HG03066 (cell line): ENCODE results near the gene BID.

ENCODE experiments used
- ATAC-seq: cut with Tn5 transposase; IDR thresholded peaks from one replicate; pipeline ENCODE4 v1.9.1; 2021; ENCODE audit warnings: low read depth; ENCODE audit not compliant: unreplicated experiment

Gene BID

GRCh38 chr22:17804331-17805080 is 30.2 kb upstream of the BID start:
- ATAC-seq, result no peak

DNA sequence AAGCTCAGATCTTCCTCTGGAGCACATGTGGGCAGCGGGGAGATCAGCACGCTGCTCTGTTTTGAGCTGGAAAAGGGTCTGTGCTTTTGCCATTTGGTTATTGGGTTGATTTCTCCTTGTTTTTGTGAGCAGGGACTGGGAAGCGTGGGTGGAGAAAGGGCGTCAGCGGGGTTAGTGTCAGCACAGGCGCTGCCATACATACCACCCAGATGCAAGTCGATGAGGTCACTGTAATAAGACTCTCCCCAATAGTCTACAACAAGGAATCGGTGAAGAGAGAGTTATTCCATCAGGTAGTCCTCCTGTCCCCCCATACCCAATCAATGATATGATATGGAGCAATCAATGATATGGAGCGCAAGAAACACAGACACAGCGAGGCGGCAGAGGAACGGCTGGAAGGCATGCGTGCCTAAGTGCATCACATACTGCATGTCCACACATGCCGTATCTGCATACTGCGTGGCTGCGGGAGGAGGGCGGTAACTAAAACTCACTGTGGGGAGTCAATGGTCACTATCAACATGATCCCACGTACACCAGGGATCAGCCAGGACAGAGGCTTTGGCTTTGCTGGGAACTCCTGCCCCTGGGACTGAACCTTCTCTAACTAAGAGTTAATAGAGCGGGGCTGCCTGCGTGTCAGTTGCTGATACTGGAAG is 29.5 kb upstream of the BID start:
- no peak for ATAC-seq

DNA sequence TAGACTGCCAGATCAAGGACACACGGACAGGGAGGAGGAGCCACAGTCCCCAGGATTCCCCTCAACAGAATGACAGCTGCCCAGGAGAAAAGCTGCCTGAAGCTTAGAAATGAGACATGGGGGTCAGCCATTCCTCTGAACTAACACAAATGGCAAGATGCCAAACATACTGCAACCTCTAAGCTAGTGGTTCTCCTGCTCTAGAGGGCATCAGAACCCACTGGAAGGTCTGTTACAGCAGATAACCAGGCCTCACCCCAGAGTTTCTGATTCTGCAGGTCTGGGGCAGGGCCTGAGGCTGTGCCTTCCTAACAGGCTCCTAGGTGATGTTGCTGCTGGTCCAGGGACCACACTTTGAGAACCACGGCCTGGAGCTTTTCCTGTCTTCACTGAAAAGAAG is 28.6 kb upstream of the BID start:
- no peak for ATAC-seq

- no peak for ATAC-seq
Measured at GRCh38 chr22:17802411-17802810, 28.1 kb upstream of the BID start.

DNA sequence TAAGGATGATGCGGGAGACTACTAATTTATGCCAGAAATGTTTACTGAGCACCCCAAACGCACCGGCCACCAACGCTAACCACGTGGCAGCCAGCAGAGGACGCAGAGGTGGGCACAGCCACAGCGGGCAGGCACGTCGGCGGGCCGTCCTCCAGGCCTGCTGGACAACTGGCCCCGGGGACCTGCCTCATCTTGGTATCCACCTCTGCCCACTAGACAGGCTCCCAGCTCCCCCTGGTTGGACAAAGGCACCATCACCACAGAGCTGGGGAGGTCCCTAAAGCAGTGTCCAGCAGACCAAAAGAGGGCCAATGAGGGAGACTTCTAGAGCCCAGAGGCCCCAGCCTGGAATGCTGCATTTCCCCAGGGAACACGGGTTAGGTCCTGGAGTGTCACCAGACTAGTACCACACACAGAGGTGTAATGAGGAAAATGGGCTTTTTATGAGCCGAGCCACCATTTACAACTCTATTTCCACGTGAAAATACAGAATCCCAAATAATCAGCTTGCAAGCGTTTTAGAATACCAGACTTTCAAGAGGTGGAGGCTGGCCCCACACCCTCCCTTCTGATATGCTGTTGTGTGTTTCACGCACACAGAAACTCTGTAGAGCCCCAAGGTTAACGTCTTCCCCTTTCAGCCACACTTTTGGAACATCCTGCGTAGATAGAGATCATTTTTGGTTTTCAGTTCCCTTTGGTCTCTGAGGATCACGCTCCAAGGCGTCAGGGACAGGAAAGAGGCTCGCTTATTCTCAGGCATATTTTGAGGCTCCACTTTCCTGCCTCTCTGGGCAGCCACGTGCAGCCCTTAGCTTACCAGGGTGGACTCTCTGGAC is 23.7 kb upstream of the BID start:
- ATAC-seq, result peak; percentile 52

DNA sequence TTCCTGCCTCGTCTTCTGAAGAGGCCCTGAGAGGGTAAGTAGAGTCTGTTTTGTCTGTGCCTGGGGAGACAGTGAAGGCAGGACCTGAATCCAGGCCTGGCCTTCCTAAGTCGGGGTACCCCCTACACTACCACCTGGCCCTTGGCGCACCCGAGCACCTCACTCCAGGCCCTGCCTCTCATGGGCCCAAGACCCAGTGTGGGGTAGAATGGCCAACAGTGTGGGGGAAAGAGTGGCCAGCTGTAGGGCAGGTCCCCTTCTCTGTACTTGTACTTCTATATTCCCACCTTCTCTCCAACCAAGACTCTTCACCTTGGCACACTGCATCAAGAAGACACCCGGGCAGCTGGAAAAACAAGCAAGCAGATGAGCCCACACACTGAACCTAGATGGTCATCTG is 22.4 kb upstream of the BID start:
- no peak for ATAC-seq

- ATAC-seq, result no peak
Measured at GRCh38 chr22:17795661-17796548, 21.6 kb upstream of the BID start.

- ATAC-seq, result no peak
Measured at GRCh38 chr22:17794726-17795542, 20.7 kb upstream of the BID start.

DNA sequence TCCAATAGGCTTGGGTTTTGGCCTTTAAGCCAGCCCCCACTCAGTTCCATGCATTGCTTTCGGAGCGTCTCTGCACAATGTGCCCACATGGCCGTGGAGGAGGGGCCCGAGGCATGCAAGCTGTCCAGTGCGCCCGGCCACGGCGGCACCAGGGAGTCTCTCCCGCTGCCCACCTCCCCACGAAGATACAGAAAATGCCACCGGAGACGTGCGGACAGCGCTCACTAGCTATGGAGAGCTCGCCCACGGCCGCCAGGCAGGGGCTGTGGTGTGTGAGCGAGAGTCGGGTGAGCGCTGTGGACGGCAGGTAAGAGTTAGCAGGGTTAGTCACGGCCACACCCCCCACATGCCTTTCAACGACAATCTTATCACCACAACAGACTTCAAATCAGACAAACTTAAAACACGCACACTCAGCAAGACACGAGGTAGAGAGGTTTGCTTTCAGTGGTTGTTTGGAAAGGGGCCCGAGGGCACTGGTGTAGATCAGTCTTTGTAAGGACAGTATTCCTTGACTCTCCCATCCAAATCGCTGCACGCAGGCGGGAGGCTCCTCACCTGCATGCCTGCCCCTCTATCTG is 18.7 kb upstream of the BID start:
- no peak for ATAC-seq

DNA sequence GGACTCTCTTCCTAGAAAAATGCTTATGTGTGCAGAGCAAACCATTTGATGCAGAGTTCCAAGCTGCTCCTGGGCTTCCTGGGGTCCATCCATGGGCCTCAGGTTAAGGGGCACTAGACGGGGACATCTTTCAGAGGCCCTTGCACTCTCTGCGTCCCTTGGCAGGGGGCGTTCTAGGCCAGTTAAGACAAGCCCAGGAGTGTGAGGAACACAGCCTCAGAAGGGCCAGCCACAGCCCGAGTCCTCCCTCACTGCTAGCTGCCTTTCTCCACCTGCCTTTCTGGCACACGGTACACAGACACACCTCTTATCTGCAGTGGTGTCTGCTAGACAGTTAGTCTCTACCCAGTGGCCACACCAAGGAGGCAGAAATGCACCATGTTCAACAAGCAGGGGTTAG is 18.0 kb upstream of the BID start:
- no peak for ATAC-seq

- no peak for ATAC-seq
Measured at GRCh38 chr22:17791196-17791595, 16.9 kb upstream of the BID start.

- no peak for ATAC-seq
Measured at GRCh38 chr22:17789379-17790200, 15.3 kb upstream of the BID start.

GRCh38 chr22:17788528-17789378 is 14.5 kb upstream of the BID start:
- ATAC-seq, result no peak

DNA sequence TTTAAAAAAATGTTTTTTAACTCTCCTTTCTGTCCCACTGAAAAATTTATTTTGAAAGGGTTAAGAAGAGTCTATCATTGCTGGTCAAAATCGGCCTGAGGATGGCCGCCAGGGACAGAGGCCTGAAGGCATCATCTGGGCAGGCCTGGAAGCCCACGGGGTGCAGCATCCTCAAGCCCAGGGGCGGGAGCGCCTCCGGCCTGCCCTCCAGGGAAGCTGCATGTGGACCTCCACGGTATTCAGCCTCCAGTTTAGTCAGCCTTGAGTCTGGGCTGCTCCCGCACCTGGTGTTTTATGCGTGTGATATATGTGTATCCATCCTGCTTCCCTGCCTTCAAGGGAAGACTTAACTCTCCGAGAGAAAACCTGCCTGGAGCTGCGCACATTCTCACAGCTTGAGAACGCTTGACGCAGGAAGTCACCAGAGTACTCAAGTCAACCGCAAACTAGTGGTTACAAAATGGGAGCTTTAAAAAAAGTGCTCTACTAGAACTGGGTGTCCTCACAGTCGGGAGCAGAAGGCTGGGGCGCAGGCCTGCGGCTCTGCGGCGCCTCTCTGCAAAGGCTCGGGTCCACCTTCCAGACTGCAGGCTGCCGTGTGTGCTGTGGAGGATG is 13.6 kb upstream of the BID start:
- ATAC-seq, result no peak

DNA sequence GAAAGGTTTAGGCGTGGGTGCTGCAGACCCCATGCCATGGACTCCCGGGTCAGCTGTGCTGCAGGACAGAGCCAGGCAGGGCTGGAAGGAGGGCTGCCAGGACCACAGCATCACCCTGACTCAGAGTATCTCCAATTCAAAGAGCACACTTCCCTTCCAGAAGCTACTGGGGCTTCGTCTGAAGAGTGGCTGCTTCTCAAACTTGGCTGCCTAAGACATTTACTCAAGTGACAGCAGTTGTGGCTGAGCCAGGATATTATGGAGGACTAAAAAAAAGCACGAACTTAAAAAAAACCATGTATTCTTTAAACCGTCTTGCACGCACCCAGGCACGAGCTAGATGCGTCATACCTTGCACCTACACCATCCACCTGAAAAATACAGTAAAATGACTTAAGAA is 13.0 kb upstream of the BID start:
- no peak for ATAC-seq

DNA sequence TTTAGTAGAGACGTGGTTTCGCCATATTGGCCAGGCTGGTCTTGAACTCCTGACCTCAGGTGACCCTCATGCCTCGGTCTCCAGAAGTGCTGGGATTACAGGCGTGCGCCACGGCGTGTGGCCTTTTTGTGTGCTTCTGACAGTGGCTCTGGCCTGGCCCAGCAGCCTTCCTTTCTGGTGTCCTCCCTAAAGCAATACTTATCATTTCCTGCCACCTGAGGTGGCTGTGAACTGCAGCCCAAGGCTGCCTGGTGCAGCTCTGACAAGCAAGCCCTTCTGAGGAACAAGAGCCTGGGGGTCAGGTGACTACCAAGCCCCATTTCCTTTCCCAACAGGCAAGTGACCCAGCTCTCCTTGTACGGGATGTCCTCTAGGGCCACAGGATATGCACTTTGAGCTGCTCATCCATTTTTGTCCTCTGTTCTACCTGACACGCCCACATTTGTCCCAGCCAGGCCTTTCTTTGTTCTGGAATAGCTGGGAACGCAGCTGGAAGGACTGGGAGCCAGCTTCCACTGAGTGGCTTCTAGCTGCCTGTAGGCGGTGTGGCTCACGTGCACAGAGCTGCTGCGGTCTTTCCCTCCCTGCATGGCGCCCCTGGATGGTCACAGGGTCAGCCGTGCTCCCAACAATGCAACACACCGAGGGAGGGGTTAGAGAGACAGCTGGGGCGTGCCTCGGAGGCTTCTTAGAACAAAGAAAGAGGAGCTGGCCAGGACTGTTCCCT is 12.3 kb upstream of the BID start:
- ATAC-seq, result no peak
